Astrocyte (in vitro differentiated cells and primary cell): Measurements from ENCODE around the gene PNPLA1. TPM values are rescaled to one million over a fixed set of nuclear protein-coding genes. Genes with fewer than 3 reads are reported as not detected.

Experiments
- DNase-seq: peaks from one replicate; pipeline ENCODE4 v3.0.0-alpha.2; 2010; ENCODE audit warnings: low read depth
- FAIRE-seq: peaks from 2 replicates; lab custom pipeline; 2011; peaks lifted over from hg19 to GRCh38; lab: Jason Lieb, UNC
- H2AFZ ChIP-seq: 2 replicates; pipeline ENCODE4 v1.6.0; 2012; ENCODE audit warnings: low read depth, low read length, inconsistent platforms
- H3K27ac ChIP-seq: 2 replicates; pipeline ENCODE4 v1.5.1; 2011; ENCODE audit warnings: low read depth, low read length, inconsistent platforms
- H3K27me3 ChIP-seq: 2 replicates; pipeline ENCODE4 v1.6.0; 2011; ENCODE audit warnings: low read length, inconsistent platforms; ENCODE audit not compliant: insufficient read depth
- H3K36me3 ChIP-seq: 2 replicates; pipeline ENCODE4 v1.5.1; 2011; ENCODE audit warnings: low read length, inconsistent platforms; ENCODE audit not compliant: insufficient read depth
- H3K4me1 ChIP-seq: 2 replicates; pipeline ENCODE4 v1.5.1; 2011; ENCODE audit warnings: low read length, inconsistent platforms; ENCODE audit not compliant: insufficient read depth
- H3K4me2 ChIP-seq: 2 replicates; pipeline ENCODE4 v1.6.0; 2012; ENCODE audit warnings: low read length, inconsistent platforms
- H3K4me3 ChIP-seq: 2 replicates; pipeline ENCODE4 v1.5.1; 2011; ENCODE audit warnings: low read depth, mild to moderate bottlenecking, low read length, inconsistent platforms; ENCODE audit not compliant: insufficient read depth
- H3K79me2 ChIP-seq: 2 replicates; pipeline ENCODE4 v1.6.0; 2012; ENCODE audit warnings: mild to moderate bottlenecking, low read length, inconsistent platforms; ENCODE audit not compliant: insufficient read depth
- H3K9ac ChIP-seq: 2 replicates; pipeline ENCODE4 v1.6.0; 2012; ENCODE audit warnings: mild to moderate bottlenecking, low read length, inconsistent platforms
- H3K9me3 ChIP-seq: 2 replicates; pipeline ENCODE4 v1.5.1; 2012; ENCODE audit warnings: low read depth, mild to moderate bottlenecking, low read length, inconsistent platforms; ENCODE audit not compliant: insufficient read depth
- H4K20me1 ChIP-seq: 2 replicates; pipeline ENCODE4 v1.6.0; 2012; ENCODE audit warnings: low read length, inconsistent platforms; ENCODE audit not compliant: insufficient read depth
- H3K27ac Mint-ChIP-seq: one replicate; pipeline ENCODE4 v1.8.0; 2021; ENCODE audit warnings: mild to moderate bottlenecking, mixed read lengths; ENCODE audit not compliant: unreplicated experiment
- H3K27me3 Mint-ChIP-seq: one replicate; pipeline ENCODE4 v1.8.0; 2021; ENCODE audit warnings: low read depth, mixed read lengths; ENCODE audit not compliant: unreplicated experiment
- H3K36me3 Mint-ChIP-seq: one replicate; pipeline ENCODE4 v1.8.0; 2021; ENCODE audit warnings: low read depth, mixed read lengths; ENCODE audit not compliant: unreplicated experiment
- H3K4me1 Mint-ChIP-seq: one replicate; pipeline ENCODE4 v1.8.0; 2021; ENCODE audit warnings: low read depth, mixed read lengths; ENCODE audit not compliant: unreplicated experiment
- H3K4me3 Mint-ChIP-seq: one replicate; pipeline ENCODE4 v1.8.0; 2021; ENCODE audit warnings: mild to moderate bottlenecking, moderate library complexity, mixed read lengths; ENCODE audit not compliant: unreplicated experiment
- H3K9me3 Mint-ChIP-seq: one replicate; pipeline ENCODE4 v1.8.0; 2021; ENCODE audit warnings: mild to moderate bottlenecking, mixed read lengths; ENCODE audit not compliant: unreplicated experiment
- EZH2 ChIP-seq: IDR thresholded peaks from 2 replicates; pipeline ENCODE4 v1.6.1; 2012; ENCODE audit warnings: mild to moderate bottlenecking, low read length, inconsistent platforms; ENCODE audit not compliant: insufficient read depth
- total RNA-seq: library from RNA; stranded (reverse); gene quantifications from 2 replicates; pipeline ENCODE4 v1.2.1, GENCODE V29; 2021
- TF ChIP-seq, protein P1 (sequence below): IDR thresholded peaks from 2 replicates; pipeline ENCODE4 v1.5.1; 2011; ENCODE audit warnings: low read depth, mild to moderate bottlenecking, inconsistent platforms, low read length, moderate library complexity; ENCODE audit not compliant: insufficient read depth

PNPLA1 gene
- total RNA-seq, 1 donor from 2014 or later: not detected

DNA sequence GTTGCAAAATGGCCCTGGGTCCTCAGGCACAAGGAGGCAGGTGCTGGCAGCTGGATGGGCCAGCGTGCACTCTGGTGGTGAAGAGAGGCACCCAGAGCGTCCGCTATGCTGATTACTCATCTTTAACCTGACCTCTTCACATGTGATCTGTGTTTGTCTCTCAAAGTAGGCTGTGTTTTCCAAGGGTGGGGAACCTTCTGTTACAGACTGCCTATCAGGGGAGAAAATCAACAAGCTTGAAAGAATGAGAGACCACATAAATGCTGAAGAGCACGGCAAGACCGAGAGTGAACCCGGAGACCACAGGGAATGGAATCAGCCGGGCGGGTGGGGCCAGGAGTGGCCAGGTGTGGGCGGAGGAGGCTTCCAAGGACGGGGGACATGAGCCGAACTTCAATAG is 50.6 kb downstream of the PNPLA1 start:
- H3K9me3 ChIP-seq: no peaks in the 10 kb centered on the region
- no peak overlapping the region for H3K27ac ChIP-seq
- no peak for DNase-seq
- no peaks in the 10 kb centered on the region for H4K20me1 ChIP-seq
- no peak for FAIRE-seq
- no peaks in the 10 kb centered on the region for H3K36me3 ChIP-seq
- no peak overlapping the region for H3K4me3 ChIP-seq
- H3K4me1 Mint-ChIP-seq: peaks cover 6% of the 10 kb centered on the region
- no peaks in the 10 kb centered on the region for H3K79me2 ChIP-seq
- H3K4me2 ChIP-seq: no peak overlapping the region
- H3K4me1 ChIP-seq: no peaks in the 10 kb centered on the region
- no peak overlapping the region for H3K4me3 Mint-ChIP-seq
- no peak for TF ChIP-seq EZH2
- TF ChIP-seq, protein P1, sequence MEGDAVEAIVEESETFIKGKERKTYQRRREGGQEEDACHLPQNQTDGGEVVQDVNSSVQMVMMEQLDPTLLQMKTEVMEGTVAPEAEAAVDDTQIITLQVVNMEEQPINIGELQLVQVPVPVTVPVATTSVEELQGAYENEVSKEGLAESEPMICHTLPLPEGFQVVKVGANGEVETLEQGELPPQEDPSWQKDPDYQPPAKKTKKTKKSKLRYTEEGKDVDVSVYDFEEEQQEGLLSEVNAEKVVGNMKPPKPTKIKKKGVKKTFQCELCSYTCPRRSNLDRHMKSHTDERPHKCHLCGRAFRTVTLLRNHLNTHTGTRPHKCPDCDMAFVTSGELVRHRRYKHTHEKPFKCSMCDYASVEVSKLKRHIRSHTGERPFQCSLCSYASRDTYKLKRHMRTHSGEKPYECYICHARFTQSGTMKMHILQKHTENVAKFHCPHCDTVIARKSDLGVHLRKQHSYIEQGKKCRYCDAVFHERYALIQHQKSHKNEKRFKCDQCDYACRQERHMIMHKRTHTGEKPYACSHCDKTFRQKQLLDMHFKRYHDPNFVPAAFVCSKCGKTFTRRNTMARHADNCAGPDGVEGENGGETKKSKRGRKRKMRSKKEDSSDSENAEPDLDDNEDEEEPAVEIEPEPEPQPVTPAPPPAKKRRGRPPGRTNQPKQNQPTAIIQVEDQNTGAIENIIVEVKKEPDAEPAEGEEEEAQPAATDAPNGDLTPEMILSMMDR: no peak
- H3K9ac ChIP-seq: no peak overlapping the region
- H3K9me3 Mint-ChIP-seq: no peaks in the 10 kb centered on the region
- H3K27me3 Mint-ChIP-seq: peaks cover 38% of the 10 kb centered on the region
- H3K27me3 ChIP-seq: peaks cover 9% of the 10 kb centered on the region
- no peak overlapping the region for H3K27ac Mint-ChIP-seq
- no peaks in the 10 kb centered on the region for H3K36me3 Mint-ChIP-seq
- no peak overlapping the region for H2AFZ ChIP-seq

DNA sequence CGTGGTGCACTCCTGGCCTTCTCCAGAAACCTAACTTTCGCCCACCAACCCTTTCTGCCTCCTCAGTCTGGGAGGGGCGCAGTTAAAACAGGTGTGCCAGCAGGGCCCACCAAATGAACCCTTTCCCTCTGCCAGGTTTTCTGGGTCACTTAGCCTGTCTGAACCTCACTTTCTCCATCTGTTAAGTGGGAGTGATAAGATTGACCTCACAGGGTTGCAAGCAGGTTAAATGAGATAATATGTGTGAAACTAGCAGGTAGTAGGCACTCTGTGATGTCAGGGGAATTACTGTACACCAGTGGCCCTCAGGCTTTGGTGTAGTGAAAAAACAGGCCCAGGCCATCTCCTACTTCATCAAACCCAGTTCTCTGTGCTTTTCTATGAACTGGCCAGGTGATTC is 52.7 kb downstream of the PNPLA1 start:
- Mint-ChIP-seq H3K9me3 (no peaks in the 10 kb centered on the region), H3K4me1 (peaks cover 6% of the 10 kb centered on the region), H3K36me3 (no peaks in the 10 kb centered on the region), H3K27ac (no peak overlapping the region), H3K4me3 (no peak overlapping the region), H3K27me3 (peaks cover 24% of the 10 kb centered on the region)
- no peaks in the 10 kb centered on the region for H3K36me3 ChIP-seq
- H3K9me3 ChIP-seq: no peaks in the 10 kb centered on the region
- no peaks in the 10 kb centered on the region for H3K4me1 ChIP-seq
- H2AFZ ChIP-seq: no peak overlapping the region
- no peak overlapping the region for H3K27ac ChIP-seq
- H3K4me2 ChIP-seq: no peak overlapping the region
- peaks cover 20% of the 10 kb centered on the region for H3K27me3 ChIP-seq
- H3K4me3 ChIP-seq: no peak overlapping the region
- FAIRE-seq: no peak
- DNase-seq: no peak
- H3K79me2 ChIP-seq: no peaks in the 10 kb centered on the region
- no peaks in the 10 kb centered on the region for H4K20me1 ChIP-seq
- TF ChIP-seq EZH2: no peak
- TF ChIP-seq, protein P1: no peak
- H3K9ac ChIP-seq: no peak overlapping the region

DNA sequence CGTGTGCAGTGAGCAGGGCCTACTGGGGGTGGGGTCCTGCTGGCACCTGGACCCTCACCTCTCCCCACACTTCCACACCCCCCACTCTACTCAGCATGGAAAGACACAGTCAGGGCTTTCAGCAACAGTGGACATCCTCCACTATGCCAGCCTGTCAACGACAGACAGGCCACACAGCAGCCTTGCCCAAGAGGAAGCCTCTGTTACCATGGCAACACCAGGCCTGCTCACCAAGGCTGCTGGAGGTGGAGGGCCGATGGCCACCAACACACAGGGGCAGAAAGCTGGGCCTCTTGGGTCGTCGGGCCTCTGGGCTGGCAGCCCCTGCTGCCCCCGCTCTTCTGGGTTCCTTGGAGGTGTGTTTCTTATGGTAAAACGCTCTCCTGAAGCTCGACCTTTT is 53.2 kb downstream of the PNPLA1 start:
- Histone ChIP-seq H3K4me1 (no peaks in the 10 kb centered on the region), H3K9me3 (no peaks in the 10 kb centered on the region), H3K36me3 (no peaks in the 10 kb centered on the region), H3K4me2 (no peak overlapping the region), H3K9ac (no peak overlapping the region), H3K27ac (no peak overlapping the region), H3K79me2 (no peaks in the 10 kb centered on the region), H4K20me1 (no peaks in the 10 kb centered on the region), H3K4me3 (no peak overlapping the region), H2AFZ (no peak overlapping the region), H3K27me3 (peaks cover 25% of the 10 kb centered on the region)
- H3K4me3 Mint-ChIP-seq: no peak overlapping the region
- no peaks in the 10 kb centered on the region for H3K36me3 Mint-ChIP-seq
- TF ChIP-seq EZH2: no peak
- TF ChIP-seq, protein P1: no peak
- FAIRE-seq: no peak
- H3K27ac Mint-ChIP-seq: no peak overlapping the region
- H3K4me1 Mint-ChIP-seq: peaks cover 6% of the 10 kb centered on the region
- no peaks in the 10 kb centered on the region for H3K9me3 Mint-ChIP-seq
- no peak for DNase-seq
- H3K27me3 Mint-ChIP-seq: peaks cover 21% of the 10 kb centered on the region
